HepG2 (cell line): Measurements from ENCODE around the gene TOX2. TPM values are rescaled to one million over a fixed set of nuclear protein-coding genes. Genes with fewer than 3 reads are reported as not detected.

Source experiments
- ATAC-seq: fragments of 200-7000 bp; cut with Tn5 transposase; 3 replicates; pipeline ENCODE4 v1.9.1; 2020; ENCODE audit warnings: mild to moderate bottlenecking, moderate library complexity
- BruUV-seq: library from RNA; stranded (reverse); fragments of 400-500 nt; replicated peaks from 2 replicates; lab custom pipeline; 2021; lab: Mats Ljungman, UMichigan
- CTCF ChIA-PET: fragments of 300-600 bp; formaldehyde crosslinking; extraction: SDS; loops from one replicate; lab custom pipeline; 2021; ENCODE audit warnings: low total read pairs, inconsistent platforms, low intra/inter-chr PET ratio; lab: Yijun Ruan, JAX
- POLR2A ChIA-PET: fragments of 350-600 bp; sonication (Branson Sonifier 250); formaldehyde crosslinking; loops from one replicate; lab custom pipeline; 2020; ENCODE audit warnings: antibody characterized with exemption, inconsistent platforms; lab: Yijun Ruan, JAX
- DNase-seq: peaks from one replicate; pipeline ENCODE4 v3.0.0-alpha.2; 2015; ENCODE audit warnings: low spot score
- FAIRE-seq: peaks from 3 replicates; lab custom pipeline; 2011; peaks lifted over from hg19 to GRCh38; lab: Jason Lieb, UNC
- H2AFZ ChIP-seq: one replicate; pipeline ENCODE4 v1.6.1; 2011; ENCODE audit warnings: low read length, inconsistent platforms
- H3K27ac ChIP-seq: fragments of 300-600 bp; 3 replicates; pipeline ENCODE4 v1.8.0; 2011; ENCODE audit warnings: mixed run types, mild to moderate bottlenecking, mixed read lengths, low read length, inconsistent platforms; ENCODE audit not compliant: insufficient read depth; ENCODE audit errors: extremely low read length
- H3K27me3 ChIP-seq, 2 experiments: fragments of 200-600 bp in 1 of 2; 2 replicates in 1 of 2; 3 replicates in 1 of 2; pipeline versions ENCODE4 v1.6.0 to v1.8.0; 2011; ENCODE audit warnings: low read length in 2 of 2, mild to moderate bottlenecking in 2 of 2, moderate library complexity in 2 of 2, inconsistent platforms in 1 of 2; ENCODE audit not compliant: insufficient read depth in 2 of 2, control insufficient read depth in 1 of 2
- H3K36me3 ChIP-seq, 2 experiments: fragments of 200-600 bp in 1 of 2; replicated peaks in 1 of 2; 2 replicates in 1 of 2; 3 replicates in 1 of 2; pipeline versions ENCODE4 v1.5.1 to v1.8.0; 2011; ENCODE audit warnings: low read length in 2 of 2, inconsistent platforms in 1 of 2; ENCODE audit not compliant: insufficient read depth in 2 of 2, control insufficient read depth in 1 of 2
- H3K4me1 ChIP-seq: 2 replicates; pipeline ENCODE4 v1.5.1; 2012; ENCODE audit warnings: low read length, inconsistent platforms; ENCODE audit not compliant: insufficient read depth
- H3K4me2 ChIP-seq: 2 replicates; pipeline ENCODE4 v1.6.0; 2011; ENCODE audit warnings: low read depth, low read length, inconsistent platforms
- H3K4me3 ChIP-seq, 3 experiments: fragments of 200-600 bp in 1 of 3; sonication (generic), shearing (Covaris generic) in 1 of 3; replicated peaks in 1 of 3; 2 replicates each; pipeline ENCODE4 v1.5.1; 2011 to 2016; ENCODE audit warnings: low read length in 3 of 3, inconsistent platforms in 2 of 3, low read depth in 2 of 3, mild to moderate bottlenecking in 2 of 3, control low read depth in 1 of 3, mixed read lengths in 1 of 3; ENCODE audit not compliant: insufficient read depth in 1 of 3
- H3K79me2 ChIP-seq: one replicate; pipeline ENCODE4 v1.6.1; 2011; ENCODE audit warnings: low read length, inconsistent platforms; ENCODE audit not compliant: insufficient read depth
- H3K9ac ChIP-seq: 2 replicates; pipeline ENCODE4 v1.6.0; 2011; ENCODE audit warnings: mild to moderate bottlenecking, low read depth, low read length, inconsistent platforms; ENCODE audit not compliant: insufficient read depth
- H3K9me3 ChIP-seq: 2 replicates; pipeline ENCODE4 v1.5.1; 2012; ENCODE audit warnings: mild to moderate bottlenecking, low read length
- H4K20me1 ChIP-seq: 2 replicates; pipeline ENCODE4 v1.6.0; 2011; ENCODE audit warnings: inconsistent platforms, mild to moderate bottlenecking, low read length, moderate library complexity; ENCODE audit not compliant: insufficient read depth
- ASH2L ChIP-seq: fragments of 300-600, 200-600 bp; sonication (generic); IDR thresholded peaks from 2 replicates; pipeline ENCODE4 v1.7.0; 2017; ENCODE audit warnings: low read depth, mild to moderate bottlenecking, moderate library complexity, mixed read lengths, low read length; ENCODE audit not compliant: insufficient read length
- GPN1 ChIP-seq: sonication (generic); formaldehyde crosslinking; IDR thresholded peaks from 2 replicates; pipeline ENCODE4 v1.5.1; 2020; ENCODE audit warnings: missing genetic modification reagents, borderline replicate concordance
- PCBP1 ChIP-seq: fragments of 200-400 bp; formaldehyde crosslinking; IDR thresholded peaks from 2 replicates; pipeline ENCODE4 v1.6.1; 2017; ENCODE audit warnings: mild to moderate bottlenecking, low read depth, low read length, borderline replicate concordance
- PRMT3 ChIP-seq: sonication (generic); formaldehyde crosslinking; IDR thresholded peaks from 2 replicates; pipeline ENCODE4 v1.8.1; 2022; ENCODE audit warnings: low read depth, mild to moderate bottlenecking, moderate library complexity, missing genetic modification reagents, borderline replicate concordance
- RORA ChIP-seq: sonication (generic); formaldehyde crosslinking; IDR thresholded peaks from 2 replicates; pipeline ENCODE4 v1.5.0; 2020; ENCODE audit warnings: mild to moderate bottlenecking, missing genetic modification reagents, moderate library complexity
- SAFB2 ChIP-seq: sonication (generic); formaldehyde crosslinking; IDR thresholded peaks from 2 replicates; pipeline ENCODE4 v1.5.1; 2020; ENCODE audit warnings: missing genetic modification reagents, low read depth, mild to moderate bottlenecking, borderline replicate concordance
- SOX13 ChIP-seq, 3 experiments: fragments of 450-650 bp in 1 of 3; sonication (generic) in 1 of 3; formaldehyde crosslinking in 1 of 3; IDR thresholded peaks in 2 of 3; conservative IDR thresholded peaks in 1 of 3; 2 replicates each; pipeline versions ENCODE4 v1.5.0 to v1.6.1; 2016 to 2020; ENCODE audit warnings: antibody characterized with exemption in 1 of 3, mild to moderate bottlenecking in 1 of 3, missing compliant biosample characterization in 1 of 3, missing genetic modification reagents in 1 of 3, moderate library complexity in 1 of 3
- SP2 ChIP-seq: sonication (generic); formaldehyde crosslinking; IDR thresholded peaks from 2 replicates; pipeline ENCODE4 v1.5.1; 2020; ENCODE audit warnings: mild to moderate bottlenecking, missing genetic modification reagents
- TCF12 ChIP-seq, 2 experiments: fragments of 450-650 bp in 1 of 2; sonication (generic) in 1 of 2; formaldehyde crosslinking in 1 of 2; IDR thresholded peaks; 2 replicates each; pipeline versions ENCODE4 v1.6.1 to v1.8.0; 2017 to 2022; ENCODE audit warnings: antibody characterized with exemption in 1 of 2, mild to moderate bottlenecking in 1 of 2, missing genetic modification reagents in 1 of 2, moderate library complexity in 1 of 2
- ZNF510 ChIP-seq: sonication (generic); formaldehyde crosslinking; IDR thresholded peaks from 2 replicates; pipeline ENCODE4 v1.4.0; 2020; ENCODE audit warnings: low read depth, mild to moderate bottlenecking, missing genetic modification reagents
- ZNF768 ChIP-seq: sonication (generic); formaldehyde crosslinking; IDR thresholded peaks from 2 replicates; pipeline ENCODE4 v1.4.0; 2020; ENCODE audit warnings: missing genetic modification reagents
- WGBS: methylation state at CpG from one replicate; pipeline ENCODE4 v1.1.6; 2017; ENCODE audit warnings: low lambda C conversion rate; 5-methylcytosine and 5-hydroxymethylcytosine counted together
- in situ Hi-C: cut with HindIII; loops from 2 replicates; pipeline ENCODE4 v1.10.0; 2017; ENCODE audit warnings: low pct_unique_long_range_greater_than_20kb; ENCODE audit not compliant: extremely low pct_ligation_motif_present
- intact Hi-C: fragments of 100-400 bp; cut with micrococcal nuclease; formaldehyde crosslinking; loops from one replicate; pipeline ENCODE4 v1.10.0; 2022; ENCODE audit not compliant: unreplicated experiment
- polyA plus RNA-seq, 8 experiments: library from polyadenylated mRNA; depleted of rRNA in 3 of 8; stranded (reverse) in 7 of 8; unstranded in 1 of 8; fragments of >200 nt; fragmentation: Illumina TruSeq in 4 of 8; extraction: Trizol in 4 of 8; gene quantifications; 2 replicates each; pipeline versions ENCODE4 v1.2.1 to v1.2.3, GENCODE V29; 2011 to 2016; ENCODE audit warnings: low read depth in 4 of 8, missing spikeins in 1 of 8, mixed read lengths in 1 of 8; ENCODE audit not compliant: insufficient read depth in 1 of 8
- total RNA-seq, 5 experiments: library from RNA; depleted of rRNA; stranded (reverse); fragments of >200 nt; fragmentation: Illumina TruSeq; extraction: Trizol; gene quantifications; 2 replicates each; pipeline ENCODE4 v1.2.3, GENCODE V29; 2016; ENCODE audit warnings: low read depth in 1 of 5
- TF ChIP-seq, protein P1 (sequence below): IDR thresholded peaks from 2 replicates; pipeline ENCODE4 v1.6.1; 2012; ENCODE audit warnings: inconsistent platforms
- TF ChIP-seq, protein P2 (sequence below): sonication (generic); formaldehyde crosslinking; IDR thresholded peaks from 2 replicates; pipeline ENCODE4 v1.9.0; 2022; ENCODE audit warnings: missing genetic modification reagents, mild to moderate bottlenecking, borderline replicate concordance
- TF ChIP-seq, protein P3 (sequence below): sonication (generic); formaldehyde crosslinking; IDR thresholded peaks from 2 replicates; pipeline ENCODE4 v1.4.0; 2020; ENCODE audit warnings: missing genetic modification reagents, borderline replicate concordance

Gene TOX2
- total and polyA plus RNA-seq, 2 of the 13 experiments (the other 11 are each of a cell fraction or from before 2014, with no cell fraction given): not detected

DNA sequence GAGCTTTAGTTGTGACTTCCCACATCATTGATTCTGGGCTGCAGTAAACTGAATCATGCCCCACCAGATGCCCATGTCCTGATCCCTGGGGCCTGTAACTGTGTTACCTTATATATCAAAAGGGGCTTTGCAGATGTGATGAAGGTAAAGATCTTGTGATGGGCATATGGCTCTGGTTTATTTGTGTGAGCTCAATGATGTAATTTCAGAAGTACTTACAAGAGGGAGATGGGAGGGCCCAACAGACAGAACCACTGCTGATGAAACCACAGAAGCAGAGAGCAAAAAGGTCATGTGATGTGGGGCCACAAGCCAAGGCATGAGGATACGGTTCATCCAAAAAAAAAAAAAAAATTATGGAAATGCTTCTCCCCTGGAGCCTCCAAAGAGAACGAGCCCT lies 118.7 kb downstream of the TOX2 start:
- FAIRE-seq (no peak), DNase-seq (no peak), ATAC-seq (no peak)
- in situ Hi-C loops: no loop called here
- CTCF ChIA-PET: no interaction called here
- POLR2A ChIA-PET: no interaction called here
- H2AFZ ChIP-seq: no peak overlapping the region
- 10% methylated on average over 2 of the region's 2 CpGs for WGBS
- TF ChIP-seq SAFB2 (no peak), ASH2L (no peak), PRMT3 (CRISPR knock-in tag) (no peak), ZNF768 (CRISPR knock-in tag) (no peak), PCBP1 (no peak), ZNF510 (CRISPR knock-in tag) (no peak), GPN1 (CRISPR knock-in tag) (no peak), RORA (CRISPR knock-in tag) (no peak), TCF12 (IDR thresholded peaks at IDR 0.05) (no peak), TCF12 (CRISPR knock-in tag; IDR thresholded peaks at IDR 0.05) (no peak), SOX13 (IDR thresholded peaks at IDR 0.05) (no peak), SOX13 (CRISPR knock-in tag; conservative IDR thresholded peaks at IDR 0.05 in 1 of 2, IDR thresholded peaks at IDR 0.05 in 1 of 2) (no peak), SP2 (CRISPR knock-in tag) (no peak)
- TF ChIP-seq, protein P1, sequence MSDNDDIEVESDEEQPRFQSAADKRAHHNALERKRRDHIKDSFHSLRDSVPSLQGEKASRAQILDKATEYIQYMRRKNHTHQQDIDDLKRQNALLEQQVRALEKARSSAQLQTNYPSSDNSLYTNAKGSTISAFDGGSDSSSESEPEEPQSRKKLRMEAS: no peak
- TF ChIP-seq, protein P2, sequence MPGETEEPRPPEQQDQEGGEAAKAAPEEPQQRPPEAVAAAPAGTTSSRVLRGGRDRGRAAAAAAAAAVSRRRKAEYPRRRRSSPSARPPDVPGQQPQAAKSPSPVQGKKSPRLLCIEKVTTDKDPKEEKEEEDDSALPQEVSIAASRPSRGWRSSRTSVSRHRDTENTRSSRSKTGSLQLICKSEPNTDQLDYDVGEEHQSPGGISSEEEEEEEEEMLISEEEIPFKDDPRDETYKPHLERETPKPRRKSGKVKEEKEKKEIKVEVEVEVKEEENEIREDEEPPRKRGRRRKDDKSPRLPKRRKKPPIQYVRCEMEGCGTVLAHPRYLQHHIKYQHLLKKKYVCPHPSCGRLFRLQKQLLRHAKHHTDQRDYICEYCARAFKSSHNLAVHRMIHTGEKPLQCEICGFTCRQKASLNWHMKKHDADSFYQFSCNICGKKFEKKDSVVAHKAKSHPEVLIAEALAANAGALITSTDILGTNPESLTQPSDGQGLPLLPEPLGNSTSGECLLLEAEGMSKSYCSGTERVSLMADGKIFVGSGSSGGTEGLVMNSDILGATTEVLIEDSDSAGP (CRISPR knock-in tag): no peak
- TF ChIP-seq, protein P3, sequence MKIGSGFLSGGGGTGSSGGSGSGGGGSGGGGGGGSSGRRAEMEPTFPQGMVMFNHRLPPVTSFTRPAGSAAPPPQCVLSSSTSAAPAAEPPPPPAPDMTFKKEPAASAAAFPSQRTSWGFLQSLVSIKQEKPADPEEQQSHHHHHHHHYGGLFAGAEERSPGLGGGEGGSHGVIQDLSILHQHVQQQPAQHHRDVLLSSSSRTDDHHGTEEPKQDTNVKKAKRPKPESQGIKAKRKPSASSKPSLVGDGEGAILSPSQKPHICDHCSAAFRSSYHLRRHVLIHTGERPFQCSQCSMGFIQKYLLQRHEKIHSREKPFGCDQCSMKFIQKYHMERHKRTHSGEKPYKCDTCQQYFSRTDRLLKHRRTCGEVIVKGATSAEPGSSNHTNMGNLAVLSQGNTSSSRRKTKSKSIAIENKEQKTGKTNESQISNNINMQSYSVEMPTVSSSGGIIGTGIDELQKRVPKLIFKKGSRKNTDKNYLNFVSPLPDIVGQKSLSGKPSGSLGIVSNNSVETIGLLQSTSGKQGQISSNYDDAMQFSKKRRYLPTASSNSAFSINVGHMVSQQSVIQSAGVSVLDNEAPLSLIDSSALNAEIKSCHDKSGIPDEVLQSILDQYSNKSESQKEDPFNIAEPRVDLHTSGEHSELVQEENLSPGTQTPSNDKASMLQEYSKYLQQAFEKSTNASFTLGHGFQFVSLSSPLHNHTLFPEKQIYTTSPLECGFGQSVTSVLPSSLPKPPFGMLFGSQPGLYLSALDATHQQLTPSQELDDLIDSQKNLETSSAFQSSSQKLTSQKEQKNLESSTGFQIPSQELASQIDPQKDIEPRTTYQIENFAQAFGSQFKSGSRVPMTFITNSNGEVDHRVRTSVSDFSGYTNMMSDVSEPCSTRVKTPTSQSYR: no peak
- no peak overlapping the region for H3K27ac ChIP-seq
- BruUV-seq: no TSS peak
- H3K4me1 ChIP-seq: no peaks in the 10 kb centered on the region
- intact Hi-C loops: no loop called here
- H3K27me3 ChIP-seq: peaks cover 6 to 72% of the 10 kb centered on the region in 2 experiments; a peak in 4 of 5 replicates
- no peaks in the 10 kb centered on the region for H3K9me3 ChIP-seq
- H3K36me3 ChIP-seq: no peaks in the 10 kb centered on the region
- H3K4me3 ChIP-seq: no peak overlapping the region
- H3K79me2 ChIP-seq: no peaks in the 10 kb centered on the region
- no peak overlapping the region for H3K4me2 ChIP-seq
- no peak overlapping the region for H3K9ac ChIP-seq
- H4K20me1 ChIP-seq: no peaks in the 10 kb centered on the region
